Cardiac fibroblast (primary cell): ENCODE results near the gene ASTN2.
A peak's percentile ranks its signal among the peaks of the same experiment; 100 is the strongest.

ENCODE experiments used
- DNase-seq, 2 donors: peaks; one replicate each; pipeline versions ENCODE4 v3.0.0 to v3.0.0-alpha.2; 2010; ENCODE audit warnings: low read depth in 2 of 2
- H3K4me3 ChIP-seq, 2 donors: replicated peaks in 1 of 2; 1 replicate in 1 of 2; 2 replicates in 1 of 2; pipeline ENCODE4 v1.5.1; 2011; ENCODE audit warnings: low read depth in 2 of 2, low read length in 2 of 2, mild to moderate bottlenecking in 2 of 2, moderate library complexity in 1 of 2
- CTCF ChIP-seq: IDR thresholded peaks from one replicate; pipeline ENCODE4 v1.5.1; 2011; ENCODE audit warnings: low read depth, mild to moderate bottlenecking, low read length, inconsistent platforms

Gene ASTN2

DNA sequence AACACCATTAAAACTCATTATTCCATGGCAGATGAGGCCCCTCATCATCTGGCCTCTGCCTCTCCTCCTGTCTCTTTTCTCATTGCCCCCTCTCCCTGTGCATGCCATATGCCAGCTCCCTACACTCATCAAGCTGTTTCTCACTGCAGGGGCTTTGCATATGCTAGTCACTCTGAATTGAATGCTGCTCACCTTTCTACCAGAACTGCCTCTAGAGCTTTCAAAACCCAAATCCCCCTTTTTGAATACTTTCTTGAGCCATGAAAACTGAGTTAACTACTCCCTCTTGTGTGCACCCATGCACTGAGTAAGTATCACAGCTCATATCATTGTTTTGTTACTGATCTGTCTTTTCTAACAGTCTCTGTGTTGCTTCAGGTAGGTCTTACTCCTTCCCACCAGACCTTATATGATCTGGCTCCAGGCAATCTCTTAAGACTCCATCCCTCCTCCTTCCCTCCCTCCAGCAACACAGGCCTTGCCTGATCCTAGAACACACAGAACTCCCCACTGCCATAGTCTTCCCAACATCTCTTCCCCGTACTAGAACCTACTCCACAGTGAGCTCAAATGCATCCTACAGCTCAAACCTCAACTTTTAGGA lies 60.5 kb downstream of the ASTN2 start:
- DNase-seq: no peak
- TF ChIP-seq CTCF: no peak
- no peak overlapping the region for H3K4me3 ChIP-seq

DNA sequence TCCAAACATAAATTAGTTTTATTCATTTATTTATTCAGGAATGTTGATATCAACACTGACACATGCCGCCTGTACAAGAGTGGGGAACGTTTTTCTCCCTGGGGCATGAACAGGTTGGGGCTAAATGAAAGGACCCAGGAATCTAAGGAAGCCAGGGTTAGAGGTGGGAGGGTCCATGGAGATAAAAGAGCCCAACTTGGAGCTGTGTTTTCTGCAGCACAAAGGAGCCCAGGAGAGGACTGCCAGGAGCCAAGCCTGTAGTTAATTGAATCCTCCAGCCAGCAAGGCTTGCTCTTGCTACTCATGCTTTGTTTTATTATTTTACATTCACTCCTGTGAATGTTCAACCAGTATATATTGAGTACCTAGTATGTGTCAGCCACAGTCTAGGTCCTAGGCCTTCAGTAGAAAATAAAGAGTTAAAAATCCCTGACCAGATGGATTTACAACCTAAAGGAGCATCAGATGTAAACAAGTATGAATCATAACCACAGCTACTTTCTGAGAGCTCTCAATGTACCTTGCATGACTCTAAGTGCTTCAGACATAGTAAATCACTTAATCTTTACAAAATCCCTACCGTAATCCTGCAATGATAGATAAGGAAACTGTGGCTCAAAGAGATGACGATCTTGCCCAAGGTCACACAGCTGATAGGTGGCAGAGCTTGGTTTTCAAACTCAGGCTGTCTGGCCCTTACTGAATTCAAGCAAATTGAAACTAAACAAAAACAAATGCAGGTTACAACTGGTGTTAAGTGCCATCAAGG lies 69.8 kb downstream of the ASTN2 start:
- no peak for TF ChIP-seq CTCF

DNA sequence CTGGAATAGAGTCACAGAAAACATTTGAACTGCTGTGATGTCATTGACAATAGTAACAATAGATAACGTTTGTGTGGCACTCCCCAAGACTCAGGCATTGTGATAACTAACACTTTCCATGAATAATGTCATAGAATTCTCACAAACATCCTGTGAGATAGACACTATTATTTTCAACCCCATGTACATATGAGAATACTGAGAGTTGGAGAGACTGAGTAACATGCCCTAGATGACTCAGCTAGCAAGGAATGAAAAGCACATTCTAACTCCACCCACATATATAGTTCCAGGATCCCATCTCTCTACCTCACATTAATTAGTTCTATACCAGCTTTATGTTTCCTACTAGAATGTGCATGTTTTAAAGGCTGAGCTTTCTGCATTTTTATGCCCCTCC lies 71.4 kb downstream of the ASTN2 start:
- TF ChIP-seq CTCF: no peak
- peak in 1 of 2 donors; percentile 4 for DNase-seq
- no peak overlapping the region for H3K4me3 ChIP-seq

More for the DNA sequence above, 69.8 kb downstream of the ASTN2 start:
- no peak for DNase-seq
- H3K4me3 ChIP-seq: no peak overlapping the region

DNA sequence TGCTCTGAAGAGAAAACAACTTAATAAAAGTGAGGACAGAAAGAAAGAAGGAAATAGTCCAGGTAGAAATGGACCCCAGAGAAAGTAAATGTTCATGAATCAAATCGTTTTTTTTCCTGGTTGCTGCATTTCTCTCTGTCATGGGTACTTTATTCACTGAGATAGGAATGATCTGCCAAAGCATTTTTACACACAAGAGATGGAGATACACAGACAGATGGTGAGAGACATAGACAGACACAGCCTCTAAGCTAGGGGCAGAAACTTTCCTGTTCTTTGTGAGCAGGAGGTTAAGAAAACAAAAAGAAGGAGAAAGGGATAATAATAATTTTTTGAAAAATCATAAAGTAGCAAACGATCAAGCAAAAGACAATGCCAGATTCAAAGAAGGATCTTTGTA lies 73.7 kb downstream of the ASTN2 start:
- DNase-seq: no peak
- no peak for TF ChIP-seq CTCF
- no peak overlapping the region for H3K4me3 ChIP-seq

GRCh38 chr9:117340422-117340821 lies 74.4 kb downstream of the ASTN2 start:
- TF ChIP-seq CTCF: no peak
- DNase-seq: no peak
- H3K4me3 ChIP-seq: no peak overlapping the region

- TF ChIP-seq CTCF: no peak
- no peak overlapping the region for H3K4me3 ChIP-seq
- no peak for DNase-seq
These were observed 78.9 kb downstream of the ASTN2 start for GRCh38 chr9:117335837-117336433.
